Muscle layer of duodenum (tissue), 2 donors: ENCODE measurements around the gene SCD5.

Experiments used
- H3K27ac ChIP-seq: one replicate; pipeline ENCODE4 v1.7.0; 2013; ENCODE audit warnings: mild to moderate bottlenecking, low read length
- H3K27me3 ChIP-seq: one replicate; pipeline ENCODE4 v1.7.0; 2013; ENCODE audit warnings: low read depth, mild to moderate bottlenecking, control low read depth, low read length
- H3K36me3 ChIP-seq, 2 donors: one replicate each; pipeline ENCODE4 v1.7.0; 2013; ENCODE audit warnings: low read length in 2 of 2, control low read depth in 1 of 2, mild to moderate bottlenecking in 1 of 2; ENCODE audit not compliant: insufficient read depth in 2 of 2, control insufficient read depth in 1 of 2
- H3K4me1 ChIP-seq, 2 donors: one replicate each; pipeline ENCODE4 v1.7.0; 2013; ENCODE audit warnings: low read length in 2 of 2, mild to moderate bottlenecking in 2 of 2, control low read depth in 1 of 2, moderate library complexity in 1 of 2; ENCODE audit not compliant: insufficient read depth in 2 of 2, control insufficient read depth in 1 of 2
- H3K4me3 ChIP-seq, 2 donors: one replicate each; pipeline ENCODE4 v1.7.0; 2013; ENCODE audit warnings: low read length in 2 of 2, low read depth in 1 of 2, mild to moderate bottlenecking in 1 of 2
- H3K9me3 ChIP-seq, 2 donors: one replicate each; pipeline ENCODE4 v1.7.0; 2013; ENCODE audit warnings: low read length in 2 of 2, control low read depth in 1 of 2, mild to moderate bottlenecking in 1 of 2; ENCODE audit not compliant: control insufficient read depth in 1 of 2
- donor health status: healthy.

SCD5 gene

DNA sequence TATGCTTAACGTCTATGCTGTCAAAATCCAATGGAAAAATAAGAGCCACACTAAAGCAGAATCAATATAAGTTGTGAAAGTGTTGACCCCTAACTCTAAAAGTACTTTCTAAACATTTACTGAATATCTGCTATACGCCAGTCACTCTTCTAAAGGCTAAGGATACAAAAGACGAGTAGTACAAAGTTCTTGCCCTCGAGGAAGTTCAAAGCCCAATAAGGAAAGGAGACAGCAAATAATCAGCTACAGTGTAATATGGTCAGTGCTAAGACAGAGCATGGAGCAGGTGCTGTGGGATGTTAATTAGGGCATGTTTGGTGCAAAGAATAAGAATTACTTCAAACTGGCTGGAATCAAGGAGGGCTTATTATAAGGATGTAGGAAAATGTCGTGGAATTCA lies 205.2 kb downstream of the SCD5 start:
- H3K36me3 ChIP-seq, result no peaks in the 10 kb centered on the region

DNA sequence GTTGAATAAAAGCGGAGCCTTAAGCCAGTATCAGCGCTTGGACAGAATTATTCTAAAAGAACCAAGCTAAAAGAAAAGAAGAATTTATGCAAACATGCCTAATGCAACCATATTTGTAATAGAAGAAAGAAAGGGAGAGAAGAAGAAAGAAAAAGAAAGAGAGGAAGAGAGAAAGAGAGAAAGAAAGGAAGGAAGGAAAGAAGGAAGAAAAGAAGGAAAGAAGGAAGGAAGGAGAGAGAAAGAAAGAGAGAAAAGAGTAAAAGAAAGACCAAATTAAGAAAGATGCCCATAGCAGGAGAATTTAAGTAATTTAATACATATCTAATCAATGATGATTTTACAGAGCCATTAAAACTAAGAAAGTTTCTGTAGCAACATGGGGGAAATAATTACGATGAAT lies 206.0 kb downstream of the SCD5 start:
- no peak overlapping the region for H3K27ac ChIP-seq
- no peaks in the 10 kb centered on the region for H3K9me3 ChIP-seq
- H3K27me3 ChIP-seq, result no peaks in the 10 kb centered on the region
- no peaks in the 10 kb centered on the region for H3K4me1 ChIP-seq
- H3K4me3 ChIP-seq, result no peak overlapping the region
- H3K36me3 ChIP-seq, result no peaks in the 10 kb centered on the region

More for the DNA sequence above, 205.2 kb downstream of the SCD5 start:
- Histone ChIP-seq H3K4me1 (no peaks in the 10 kb centered on the region), H3K27ac (no peak overlapping the region), H3K9me3 (no peaks in the 10 kb centered on the region), H3K27me3 (no peaks in the 10 kb centered on the region), H3K4me3 (no peak overlapping the region)

DNA sequence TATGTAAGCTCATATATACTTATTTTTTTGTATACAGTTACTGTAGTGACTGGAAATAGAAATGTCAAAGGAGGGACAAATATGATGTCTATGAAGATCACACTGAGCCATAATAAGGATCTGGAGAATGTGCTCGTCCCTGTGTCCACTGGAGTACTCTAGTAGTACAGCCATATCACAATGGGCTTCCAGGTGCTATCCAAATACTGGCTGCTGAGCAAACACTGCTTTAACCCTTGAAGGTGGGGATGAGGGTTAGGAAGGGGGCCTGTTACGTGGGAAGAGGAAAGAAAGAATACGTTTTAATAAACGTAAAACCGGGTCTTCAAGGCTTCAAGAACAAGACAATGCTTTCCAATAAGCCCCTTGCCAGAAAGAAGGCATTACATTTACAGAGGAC lies 207.0 kb downstream of the SCD5 start:
- Histone ChIP-seq H3K27ac (no peak overlapping the region), H3K9me3 (no peaks in the 10 kb centered on the region), H3K4me1 (no peaks in the 10 kb centered on the region), H3K36me3 (no peaks in the 10 kb centered on the region), H3K27me3 (no peaks in the 10 kb centered on the region), H3K4me3 (no peak overlapping the region)

DNA sequence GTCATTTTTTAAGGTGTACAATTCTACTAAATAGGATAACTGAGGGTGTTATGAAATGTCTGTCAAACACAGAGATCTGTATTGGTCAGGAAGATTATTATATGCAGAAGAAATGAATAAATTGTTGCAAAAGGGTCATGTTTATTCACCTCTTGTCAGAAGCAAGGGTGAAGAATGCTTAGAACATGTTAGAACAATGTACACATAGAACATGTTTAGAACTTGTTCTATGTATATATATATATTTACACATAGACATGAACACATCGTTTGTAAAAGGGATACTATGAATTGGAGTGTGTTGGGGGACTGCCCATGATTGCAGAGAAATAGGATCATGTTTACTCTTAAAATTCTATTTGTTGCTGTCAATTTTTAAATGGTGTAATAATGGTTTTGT lies 208.8 kb downstream of the SCD5 start:
- Histone ChIP-seq H3K27ac (no peak overlapping the region), H3K36me3 (no peaks in the 10 kb centered on the region), H3K4me1 (no peaks in the 10 kb centered on the region), H3K27me3 (no peaks in the 10 kb centered on the region), H3K9me3 (no peaks in the 10 kb centered on the region), H3K4me3 (no peak overlapping the region)

DNA sequence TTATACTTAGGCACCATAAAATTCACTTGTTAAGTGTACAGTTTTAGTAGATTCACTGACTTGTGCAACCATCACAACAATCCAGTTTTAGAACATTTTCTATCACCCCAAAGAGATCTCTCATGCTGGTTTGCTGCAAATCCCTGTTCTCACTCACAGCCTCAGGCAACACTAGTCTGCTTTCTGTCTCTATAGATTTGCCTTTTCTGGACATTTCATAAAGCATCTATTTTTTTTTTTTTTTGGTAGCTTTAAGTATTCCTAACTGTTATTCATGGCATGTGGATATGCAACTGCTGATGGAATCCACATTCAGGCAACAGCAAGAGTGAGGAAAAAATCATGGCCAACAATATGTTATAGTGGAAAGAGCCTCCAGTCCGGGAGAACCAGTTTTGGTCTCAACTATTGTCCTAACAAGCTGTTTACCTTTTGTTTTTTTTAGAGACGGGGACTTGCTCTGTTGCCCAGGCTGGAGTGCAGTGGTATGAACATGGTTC lies 209.8 kb downstream of the SCD5 start:
- H3K27me3 ChIP-seq, result no peaks in the 10 kb centered on the region
- H3K4me1 ChIP-seq, result peaks cover 0 to 1% of the 10 kb centered on the region in 2 donors
- no peaks in the 10 kb centered on the region for H3K9me3 ChIP-seq
- no peak overlapping the region for H3K4me3 ChIP-seq
- no peaks in the 10 kb centered on the region for H3K36me3 ChIP-seq
- no peak overlapping the region for H3K27ac ChIP-seq

DNA sequence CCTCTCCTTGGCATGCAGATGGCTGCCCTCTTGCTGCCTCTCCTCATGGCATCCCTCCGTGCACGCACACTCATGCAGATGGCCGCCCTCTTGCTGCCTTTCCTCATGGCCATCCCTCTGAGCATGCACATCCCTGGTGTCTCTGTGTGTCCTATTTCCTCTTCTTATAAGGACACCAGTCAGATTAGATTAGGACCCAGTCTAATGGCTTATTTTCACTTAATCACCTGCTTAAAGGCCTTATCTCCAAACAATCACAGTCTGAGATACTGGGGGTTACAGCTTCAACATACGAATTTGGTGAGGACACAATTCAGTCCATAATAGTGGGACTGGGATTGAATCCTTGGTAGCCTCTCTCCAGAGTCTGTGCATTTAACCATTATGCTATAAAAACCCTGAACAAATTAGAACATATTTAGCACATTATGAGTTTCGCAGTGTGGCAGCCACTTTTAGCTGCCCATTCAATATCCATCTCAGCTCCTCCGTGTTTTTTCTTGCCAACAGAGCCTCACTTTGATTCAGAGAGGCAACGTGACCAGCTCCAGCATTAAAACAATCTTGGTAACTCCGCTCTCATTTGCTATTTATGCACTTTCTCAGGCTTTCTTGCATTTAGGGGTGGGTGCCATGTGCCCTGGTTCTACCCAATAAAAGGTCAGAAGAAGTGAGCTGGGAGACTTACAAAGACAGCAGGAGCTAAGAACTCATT lies 210.6 kb downstream of the SCD5 start:
- Histone ChIP-seq H3K4me1 (peaks cover 0 to 4% of the 10 kb centered on the region in 2 donors), H3K27me3 (no peaks in the 10 kb centered on the region), H3K27ac (no peak overlapping the region), H3K9me3 (no peaks in the 10 kb centered on the region), H3K36me3 (no peaks in the 10 kb centered on the region), H3K4me3 (no peak overlapping the region)

DNA sequence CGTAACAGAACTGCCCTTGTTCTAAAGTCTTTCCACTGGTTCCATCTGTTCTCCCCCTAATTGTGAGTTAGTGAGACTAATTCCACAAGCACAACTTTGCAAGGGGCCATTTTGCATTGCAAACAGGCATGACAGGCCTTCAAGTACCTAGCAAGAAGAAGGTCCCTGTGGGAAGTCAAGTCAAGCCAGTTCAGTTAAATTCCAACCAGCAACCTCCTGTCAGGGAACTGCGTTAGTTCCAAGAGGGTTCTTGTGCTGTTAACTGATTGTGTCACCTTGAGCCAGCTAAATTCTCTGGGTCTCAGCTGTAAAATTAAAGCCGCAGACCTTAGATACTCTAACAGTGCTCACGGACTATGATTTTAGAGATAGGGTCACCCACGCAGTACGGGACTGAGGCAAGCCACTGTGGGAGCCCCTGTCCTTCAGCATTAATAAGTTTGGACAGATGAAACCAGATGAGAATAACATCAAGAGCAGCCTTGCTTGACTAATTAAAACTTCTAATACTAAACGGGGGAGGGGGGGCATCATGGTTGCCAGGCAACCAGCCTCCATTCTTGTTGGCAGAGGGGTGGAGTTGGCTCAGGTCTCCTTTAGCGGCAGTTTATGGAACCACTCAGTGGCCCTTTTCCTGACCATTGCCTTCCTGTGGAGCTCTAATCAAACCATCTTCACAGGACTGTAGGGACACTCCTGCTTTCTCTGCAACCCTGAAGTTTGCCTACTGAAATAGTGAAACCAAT lies 212.7 kb downstream of the SCD5 start:
- no peaks in the 10 kb centered on the region for H3K27me3 ChIP-seq
- peaks cover 0 to 4% of the 10 kb centered on the region in 2 donors for H3K4me1 ChIP-seq
- no peaks in the 10 kb centered on the region for H3K9me3 ChIP-seq
- no peaks in the 10 kb centered on the region for H3K36me3 ChIP-seq
- H3K4me3 ChIP-seq, result no peak overlapping the region
- H3K27ac ChIP-seq, result no peak overlapping the region

DNA sequence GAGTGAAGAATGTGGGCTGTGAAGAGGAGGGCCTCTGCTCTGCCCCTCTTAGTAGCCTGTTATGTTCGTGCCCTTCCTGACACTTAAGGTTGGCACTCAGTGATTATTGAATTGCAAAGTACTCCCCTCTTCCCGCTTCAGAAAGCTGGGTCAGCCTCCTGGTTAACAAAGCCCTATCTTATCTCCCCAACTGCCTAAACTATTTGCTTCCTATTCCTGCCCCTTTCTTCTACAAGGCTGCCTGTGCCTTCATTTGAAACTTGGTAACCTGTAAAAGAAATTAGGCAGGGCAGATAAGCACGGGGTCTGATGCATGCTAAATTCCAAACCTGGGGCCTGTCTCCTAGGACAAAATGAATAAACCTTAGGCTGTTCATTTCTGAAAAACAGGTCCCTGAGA lies 213.7 kb downstream of the SCD5 start:
- Histone ChIP-seq H3K27me3 (no peaks in the 10 kb centered on the region), H3K4me3 (no peak overlapping the region), H3K4me1 (peaks cover 0 to 4% of the 10 kb centered on the region in 2 donors), H3K27ac (no peak overlapping the region), H3K9me3 (no peaks in the 10 kb centered on the region), H3K36me3 (no peaks in the 10 kb centered on the region)

DNA sequence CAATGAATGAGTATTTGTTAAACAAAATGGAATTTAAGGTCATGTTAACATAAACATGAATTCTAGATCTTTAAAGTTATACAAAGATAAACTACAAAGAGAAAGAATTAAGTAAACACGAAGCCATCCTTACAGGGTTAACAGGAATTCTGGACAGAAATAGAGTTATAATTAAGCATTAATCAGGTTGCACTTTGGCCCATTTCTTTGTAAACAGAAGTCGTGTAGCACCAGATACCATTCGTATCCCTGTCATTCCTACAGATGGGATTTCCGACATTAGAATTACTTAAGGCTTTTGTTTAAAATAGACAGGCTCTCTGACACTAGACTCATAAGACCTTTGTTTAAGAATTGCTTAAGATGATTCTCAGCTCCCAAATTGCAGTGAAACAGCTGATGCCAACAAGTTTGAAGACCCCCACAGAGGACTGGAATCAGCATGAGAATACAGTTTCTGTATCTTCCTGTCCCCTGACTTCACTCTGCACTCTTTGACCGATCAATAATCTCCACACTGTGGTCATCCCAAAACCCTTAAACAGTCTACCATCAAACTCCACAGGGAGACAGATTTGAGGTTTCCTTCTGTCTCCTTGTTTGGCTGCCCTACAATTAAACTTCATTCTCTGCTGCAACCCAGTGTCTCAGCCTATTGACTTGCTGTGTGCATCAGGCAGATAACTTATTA lies 214.6 kb downstream of the SCD5 start:
- Histone ChIP-seq H3K36me3 (no peaks in the 10 kb centered on the region), H3K4me1 (peaks cover 0 to 4% of the 10 kb centered on the region in 2 donors), H3K4me3 (no peak overlapping the region), H3K27me3 (no peaks in the 10 kb centered on the region), H3K27ac (no peak overlapping the region), H3K9me3 (no peaks in the 10 kb centered on the region)

DNA sequence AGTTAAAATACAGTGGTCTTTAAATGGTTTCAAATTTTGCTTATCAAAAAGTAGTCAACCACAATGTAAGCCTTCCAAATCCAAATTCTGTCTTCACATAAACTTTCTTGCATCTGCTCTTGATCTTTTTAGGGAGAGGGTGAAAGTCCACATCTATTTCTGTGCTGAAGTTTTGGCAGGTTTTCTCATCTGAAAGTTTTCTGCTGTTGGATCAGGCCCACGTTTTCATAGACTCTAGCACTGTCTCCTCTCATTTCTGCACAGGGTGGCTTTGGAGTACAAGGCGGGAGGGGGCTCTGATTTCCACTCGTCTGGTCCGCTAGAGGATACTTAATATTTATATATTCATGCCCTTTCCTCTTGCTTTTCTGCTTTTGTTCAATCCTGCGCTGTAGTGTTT lies 218.7 kb downstream of the SCD5 start:
- Histone ChIP-seq H3K4me3 (no peak overlapping the region), H3K4me1 (peaks cover 0 to 4% of the 10 kb centered on the region in 2 donors), H3K27ac (no peak overlapping the region), H3K27me3 (no peaks in the 10 kb centered on the region), H3K36me3 (no peaks in the 10 kb centered on the region), H3K9me3 (no peaks in the 10 kb centered on the region)
